AG04450 (cell line): ENCODE results near the gene PLVAP. TPM values are rescaled to one million over a fixed set of nuclear protein-coding genes. Genes with fewer than 3 reads are reported as not detected.

Experiments used
- CTCF ChIA-PET: fragments of 300-600, 350-600 bp; formaldehyde crosslinking; extraction: SDS; loops from one replicate; lab custom pipeline; 2022; ENCODE audit warnings: antibody characterized with exemption, inconsistent platforms; lab: Charles Lee
- POLR2A ChIA-PET: fragments of 350-600 bp; formaldehyde crosslinking; extraction: SDS; loops from one replicate; lab custom pipeline; 2021; ENCODE audit warnings: antibody characterized with exemption, inconsistent platforms; lab: Yijun Ruan, JAX
- DNase-seq: peaks from one replicate; pipeline ENCODE4 v3.0.0-alpha.2; 2011; ENCODE audit warnings: low read depth, low spot score
- H3K27ac ChIP-seq: one replicate; pipeline ENCODE4 v1.5.1; 2012; ENCODE audit warnings: low read depth, low read length, control low read depth
- H3K27me3 ChIP-seq: one replicate; pipeline ENCODE4 v1.6.0; 2012; ENCODE audit warnings: low read length; ENCODE audit not compliant: control insufficient read depth, insufficient read depth
- H3K4me3 ChIP-seq: 2 replicates; pipeline ENCODE4 v1.5.1; 2011; ENCODE audit warnings: mild to moderate bottlenecking, low read depth, low read length, control low read depth
- H3K9me3 ChIP-seq: 2 replicates; pipeline ENCODE4 v1.5.1; 2012; ENCODE audit warnings: low read length; ENCODE audit not compliant: control insufficient read depth, insufficient read depth
- CTCF ChIP-seq: IDR thresholded peaks from 2 replicates; pipeline ENCODE4 v1.5.1; 2011; ENCODE audit warnings: low read depth, low read length, control low read depth, inconsistent platforms
- polyA plus RNA-seq: library from polyadenylated mRNA; depleted of rRNA; stranded (reverse); fragments of >200 nt; gene quantifications from 2 replicates; pipeline ENCODE4 v1.2.3, GENCODE V29; 2011; rRNA removed

PLVAP gene
- polyA plus RNA-seq, 1 experiment: not detected

DNA sequence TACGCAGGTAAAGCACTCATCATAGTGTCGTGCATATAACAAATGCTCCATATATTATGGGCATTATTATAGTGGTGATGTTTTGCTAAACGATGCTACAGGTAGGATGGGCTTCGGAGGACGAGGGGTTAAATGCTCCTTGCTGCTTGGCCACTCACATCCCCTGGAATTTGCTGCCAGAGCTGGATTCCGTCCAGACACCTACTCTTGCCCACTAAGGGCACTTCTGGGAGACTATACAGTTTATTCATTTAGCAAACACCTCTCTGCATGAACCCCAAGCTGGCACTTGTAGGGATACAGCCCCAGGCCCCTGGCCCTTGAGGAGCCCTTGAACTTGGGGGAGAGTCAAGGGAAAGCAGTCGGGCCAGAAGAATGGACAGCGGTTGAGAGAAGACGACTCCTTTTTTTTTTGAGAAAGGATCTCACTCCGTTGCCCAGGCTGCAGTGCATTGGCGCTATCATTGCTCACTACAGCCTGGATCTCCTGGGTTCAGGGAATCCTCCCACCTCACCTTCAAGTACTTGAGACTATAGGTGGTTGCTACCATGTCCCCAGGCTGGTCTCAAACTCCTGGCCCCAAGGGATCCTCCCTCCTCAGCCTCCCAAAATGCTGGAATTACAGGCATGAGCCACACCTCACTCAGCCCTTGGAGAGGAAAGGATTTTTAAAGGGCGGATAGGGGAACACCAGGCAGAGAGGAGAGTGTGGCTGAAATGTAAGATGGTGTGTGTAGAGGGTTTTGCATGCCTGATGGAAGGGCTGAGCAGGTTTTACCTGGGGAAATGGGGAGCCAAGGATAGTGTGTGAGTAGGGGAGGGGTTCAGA is 72.5 kb downstream of the PLVAP start:
- Histone ChIP-seq H3K9me3 (no peaks in the 10 kb centered on the region; the same call in 1 of the 2 replicates), H3K4me3 (no peak overlapping the region), H3K27me3 (no peaks in the 10 kb centered on the region), H3K27ac (peak overlapping the region; percentile 52)
- CTCF ChIA-PET: interaction anchor here (0.7 to 3.6 kb wide), 8 partner anchors 7 to 139 kb away, joined by 3 to 16 read pairs (median 4); partner anchors contain the start of gene ANKLE1
- no peak for TF ChIP-seq CTCF
- POLR2A ChIA-PET: interaction anchor here (0.5 to 2.0 kb wide), 8 partner anchors 12 to 1109 kb away, joined by 3 to 11 read pairs (median 4); no protein-coding TSS in a partner anchor
- DNase-seq: no peak

- POLR2A ChIA-PET: interaction anchor here (2.0 kb wide), 1 partner anchor 11 kb away, joined by 11 read pairs; no protein-coding TSS in a partner anchor
- DNase-seq: no peak
- TF ChIP-seq CTCF: no peak
- H3K4me3 ChIP-seq: no peak overlapping the region
- H3K9me3 ChIP-seq: no peaks in the 10 kb centered on the region; the same call in 1 of the 2 replicates
- H3K27ac ChIP-seq: no peak overlapping the region
- H3K27me3 ChIP-seq: no peaks in the 10 kb centered on the region
- CTCF ChIA-PET: interaction anchor here (0.9 to 3.6 kb wide), 2 partner anchors 11 to 16 kb away, joined by 3 to 16 read pairs; no protein-coding TSS in a partner anchor
Measured at GRCh38 chr19:17303940-17304267, 73.2 kb downstream of the PLVAP start.

GRCh38 chr19:17303167-17303939 is 73.8 kb downstream of the PLVAP start, which contains the start of gene ABHD8:
TSS of gene ABHD8 (minus strand) at chr19:17303425. CDS start at chr19:17301616, 1,809 bp downstream.
- Histone ChIP-seq H3K27me3 (no peaks in the 10 kb centered on the region), H3K27ac (peak within 1 kb of the TSS; percentile 47), H3K4me3 (peak within 1 kb of the TSS; percentile 72), H3K9me3 (no peaks in the 10 kb centered on the region; the same call in 1 of the 2 replicates)
- CTCF ChIA-PET: interaction anchor here (0.9 to 3.6 kb wide), 2 partner anchors 10 to 15 kb away, joined by 3 to 16 read pairs; no protein-coding TSS in a partner anchor
- POLR2A ChIA-PET: no interaction called here
- TF ChIP-seq CTCF: peak; percentile 47
- DNase-seq: peak; percentile 90

- DNase-seq: no peak
- Histone ChIP-seq H3K27me3 (no peaks in the 10 kb centered on the region), H3K27ac (peak overlapping the region; percentile 47), H3K9me3 (no peaks in the 10 kb centered on the region; the same call in 1 of the 2 replicates), H3K4me3 (peak overlapping the region; percentile 72)
- CTCF ChIA-PET: interaction anchor here (0.9 to 3.6 kb wide), 2 partner anchors 9 to 15 kb away, joined by 3 to 16 read pairs; no protein-coding TSS in a partner anchor
- no peak for TF ChIP-seq CTCF
- POLR2A ChIA-PET: no interaction called here
Measured at GRCh38 chr19:17302391-17303166, 74.6 kb downstream of the PLVAP start.

Other genes with a start within 250 kb of the PLVAP start
- 21.1 and 25.1 TPM in 2 replicates for gene USE1, start 162.0 kb downstream of the PLVAP start, polyA plus RNA-seq
- 4.6 and 6.7 TPM in 2 replicates for gene OCEL1, start 151.1 kb downstream of the PLVAP start, polyA plus RNA-seq
- gene NR2F6, start 131.4 kb downstream of the PLVAP start, polyA plus RNA-seq: 16.3 and 18.9 TPM in 2 replicates
- not detected in 2 replicates for gene USHBP1, start 112.6 kb downstream of the PLVAP start, polyA plus RNA-seq
- gene BABAM1, start 109.9 kb downstream of the PLVAP start, polyA plus RNA-seq: 92.0 and 98.6 TPM in 2 replicates
- gene ANKLE1, start 95.4 kb downstream of the PLVAP start, polyA plus RNA-seq: 0.33 and 0.36 TPM in 2 replicates
- 6.1 and 8.6 TPM in 2 replicates for gene ABHD8, start 73.9 kb downstream of the PLVAP start, polyA plus RNA-seq
- 23.2 and 24.3 TPM in 2 replicates for gene MRPL34, start 71.5 kb downstream of the PLVAP start, polyA plus RNA-seq
- 38.7 and 40.7 TPM in 2 replicates for gene DDA1, start 67.8 kb downstream of the PLVAP start, polyA plus RNA-seq
- 1.8 and 2.0 TPM in 2 replicates for gene ANO8, start 42.5 kb downstream of the PLVAP start, polyA plus RNA-seq
- gene GTPBP3, start 39.8 kb downstream of the PLVAP start, polyA plus RNA-seq: 4.7 TPM in 2 replicates
- gene CCDC194, start 16.9 kb upstream of the PLVAP start, polyA plus RNA-seq: not detected in 2 replicates
- 1.9 and 2.8 TPM in 2 replicates for gene BST2, start 28.3 kb upstream of the PLVAP start, polyA plus RNA-seq
- gene MVB12A, start 42.7 kb upstream of the PLVAP start, polyA plus RNA-seq: 22.5 and 30.1 TPM in 2 replicates
- gene TMEM221, start 71.3 kb upstream of the PLVAP start, polyA plus RNA-seq: 0.05 and 0.07 TPM in 2 replicates
- not detected in 2 replicates for gene NXNL1, start 83.6 kb upstream of the PLVAP start, polyA plus RNA-seq
- gene SLC27A1, start 93.2 kb upstream of the PLVAP start, polyA plus RNA-seq: 8.3 and 9.4 TPM in 2 replicates
- gene PGLS, start 134.3 kb upstream of the PLVAP start, polyA plus RNA-seq: 40.5 and 60.8 TPM in 2 replicates
- 89.0 and 102 TPM in 2 replicates for gene COLGALT1, start 178.3 kb upstream of the PLVAP start, polyA plus RNA-seq